D341Med (cell line): ENCODE data around the gene ZNF630.
"Not testable (repeated sequence)": the region's sequence is repeated elsewhere in the genome, so short reads cannot be mapped to it uniquely, and the experiment has no call there.

Experiments used
- DNase-seq: peaks from one replicate; pipeline ENCODE4 v3.0.0; 2012; ENCODE audit warnings: low spot score

Gene ZNF630

GRCh38 chrX:48028091-48028490 lies 43.3 kb downstream of the ZNF630 start:
- no peak for DNase-seq

- peak; percentile 37 for DNase-seq
These were observed 43.9 kb downstream of the ZNF630 start for GRCh38 chrX:48027545-48027944.

DNA sequence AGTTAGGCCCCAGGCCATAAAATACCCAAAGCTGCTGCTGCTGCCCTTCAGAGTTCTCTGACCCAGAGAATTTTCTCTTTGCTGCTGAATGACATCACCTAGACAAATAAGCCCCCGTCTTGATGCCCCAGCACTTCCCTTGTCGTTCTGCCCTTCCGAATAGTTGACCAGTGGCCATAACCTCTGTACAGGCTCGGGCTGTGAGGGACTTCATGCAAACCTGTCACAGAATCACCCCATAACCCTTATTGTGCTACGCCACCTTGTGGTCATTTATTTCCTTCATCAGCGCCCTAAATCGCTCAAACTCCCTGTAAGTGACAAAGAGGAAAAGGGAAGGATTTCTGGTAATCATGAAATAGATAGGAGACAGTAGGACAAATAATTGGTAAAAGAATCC lies 45.9 kb downstream of the ZNF630 start:
- DNase-seq: peak; percentile 41

DNA sequence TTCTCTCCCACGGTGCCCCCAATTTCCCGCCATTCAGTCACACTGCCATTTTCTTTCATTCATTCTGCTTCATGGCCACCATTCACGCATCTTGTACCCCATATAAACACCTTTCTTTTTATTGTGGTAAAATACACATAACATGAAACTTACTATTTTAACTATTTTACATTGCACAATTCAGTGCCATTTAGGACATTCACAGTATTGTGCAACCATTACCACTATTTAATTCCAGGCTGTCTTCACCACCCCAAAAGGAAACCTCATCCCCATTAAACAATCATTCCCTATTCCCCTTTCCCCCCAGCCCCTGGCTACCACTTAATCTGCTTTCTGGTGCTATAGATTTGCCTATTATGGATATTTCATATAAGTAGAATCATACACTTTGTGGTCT lies 48.7 kb downstream of the ZNF630 start:
- no peak for DNase-seq

GRCh38 chrX:48022100-48022499 lies 49.3 kb downstream of the ZNF630 start:
- no peak for DNase-seq

GRCh38 chrX:48021026-48021900 lies 50.2 kb downstream of the ZNF630 start:
- peak; percentile 72 for DNase-seq

GRCh38 chrX:48020472-48020871 lies 51.0 kb downstream of the ZNF630 start:
- not testable (repeated sequence) for DNase-seq

- DNase-seq: not testable (repeated sequence)
These were observed 51.5 kb downstream of the ZNF630 start for GRCh38 chrX:48019892-48020291.

- DNase-seq: not testable (repeated sequence)
These were observed 54.7 kb downstream of the ZNF630 start for GRCh38 chrX:48016583-48017310.

DNA sequence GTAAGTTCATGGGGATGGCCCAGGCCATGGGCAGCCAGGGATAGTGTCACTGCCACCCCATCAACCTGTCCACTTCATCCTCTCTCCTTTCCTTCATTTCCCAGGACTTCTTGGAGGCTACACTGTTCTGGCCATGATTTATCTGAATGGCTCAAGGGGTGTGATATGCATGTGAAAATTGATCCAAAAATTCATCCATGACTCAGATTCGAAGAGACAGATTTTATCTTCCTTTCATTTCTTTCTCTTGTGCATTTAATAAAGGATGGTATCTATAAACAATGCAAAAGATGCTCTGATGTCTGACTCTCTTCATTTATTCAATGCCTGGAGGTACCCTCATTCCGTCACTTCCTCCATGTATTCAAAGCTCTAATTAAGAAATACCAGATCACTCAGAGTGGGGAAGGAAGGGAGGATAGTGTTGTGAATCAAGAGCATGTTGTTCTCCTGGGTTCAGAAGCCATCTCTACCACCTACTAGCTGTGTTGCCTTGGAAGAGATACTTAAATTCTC lies 61.9 kb downstream of the ZNF630 start:
- not testable (repeated sequence) for DNase-seq
